Measurements from ENCODE around the gene WWC2.

GRCh38 chr4:183098019-183098722, 886 bp upstream of the WWC2 start:
- TF ChIP-seq POLR2AphosphoS5 (IDR thresholded peaks at IDR 0.05): no peak
- no peak for TF ChIP-seq CTCF (IDR thresholded peaks at IDR 0.05)
